ENCODE measurements around the gene GFPT2.
"Not testable (repeated sequence)": the region's sequence is repeated elsewhere in the genome, so short reads cannot be mapped to it uniquely, and the experiment has no call there.

The GFPT2 gene

GRCh38 chr5:180303226-180304015 is 49.7 kb downstream of the GFPT2 start:
- DNase-seq = no peak

GRCh38 chr5:180302256-180302655 is 50.9 kb downstream of the GFPT2 start:
- DNase-seq = no peak

- no peak for DNase-seq
Measured at GRCh38 chr5:180301253-180301652, 51.9 kb downstream of the GFPT2 start.

GRCh38 chr5:180299526-180299925 is 53.6 kb downstream of the GFPT2 start:
- DNase-seq = no peak

GRCh38 chr5:180299014-180299413 is 54.1 kb downstream of the GFPT2 start:
- not testable (repeated sequence) for DNase-seq

- no peak for DNase-seq
Measured at GRCh38 chr5:180297587-180298282, 55.4 kb downstream of the GFPT2 start.

GRCh38 chr5:180296771-180297170 is 56.4 kb downstream of the GFPT2 start:
- no peak for DNase-seq

GRCh38 chr5:180294913-180295555 is 58.1 kb downstream of the GFPT2 start:
- no peak for DNase-seq

- DNase-seq = no peak
Measured at GRCh38 chr5:180294411-180294810, 58.7 kb downstream of the GFPT2 start.

- DNase-seq = no peak
Measured at GRCh38 chr5:180291943-180292831, 60.9 kb downstream of the GFPT2 start, which contains the start of gene MAPK9. Gene MAPK9, minus strand, starts transcription at chr5:180292083. Its CDS starts 11,522 bp downstream, at chr5:180280561.

- DNase-seq = no peak
Measured at GRCh38 chr5:180291234-180291940, 61.7 kb downstream of the GFPT2 start.

GRCh38 chr5:180290568-180291233 is 62.4 kb downstream of the GFPT2 start:
- no peak for DNase-seq

- no peak for DNase-seq
Measured at GRCh38 chr5:180289966-180290365, 63.2 kb downstream of the GFPT2 start.

GRCh38 chr5:180289433-180289832 is 63.7 kb downstream of the GFPT2 start:
- DNase-seq = no peak

GRCh38 chr5:180287868-180288267 is 65.3 kb downstream of the GFPT2 start:
- DNase-seq = no peak

- no peak for DNase-seq
Measured at GRCh38 chr5:180287404-180287803, 65.7 kb downstream of the GFPT2 start.

GRCh38 chr5:180284149-180284548 is 69.0 kb downstream of the GFPT2 start:
- DNase-seq = no peak

GRCh38 chr5:180283026-180283615 is 70.0 kb downstream of the GFPT2 start:
- DNase-seq = no peak

GRCh38 chr5:180282281-180282680 is 70.9 kb downstream of the GFPT2 start:
- DNase-seq = no peak

GRCh38 chr5:180281706-180282105 is 71.4 kb downstream of the GFPT2 start:
- no peak for DNase-seq

- no peak for DNase-seq
Measured at GRCh38 chr5:180274695-180275094, 78.4 kb downstream of the GFPT2 start.

All from NCI-H1436 treated with DMSO at 0.1 percent for 48 hours (cell line).